T-cell (primary cell): Measurements from ENCODE around the gene TMEM9. TPM values are rescaled to one million over a fixed set of nuclear protein-coding genes. Genes with fewer than 3 reads are reported as not detected.

ENCODE experiments used
- ATAC-seq, 4 experiments: fragments of 200-7000 bp in 3 of 4; fragments of 150-1000 bp in 1 of 4; cut with Tn5 transposase; replicated peaks in 1 of 4; 1 replicate in 3 of 4; 2 replicates in 1 of 4; pipeline ENCODE4 v1.10.0; 2021; ENCODE audit warnings: moderate library complexity in 3 of 4, mild to moderate bottlenecking in 2 of 4, moderate number of reproducible peaks in 1 of 4
- CTCF ChIA-PET, 2 donors: fragments of 300-600 bp; sonication (Branson Sonifier 250); formaldehyde crosslinking; loops; one replicate each; lab custom pipeline; 2022; ENCODE audit warnings: antibody characterized with exemption in 2 of 2; lab: Charles Lee
- POLR2A ChIA-PET, 2 donors: fragments of 300-600 bp; sonication (Branson Sonifier 250); formaldehyde crosslinking; loops; one replicate each; lab custom pipeline; 2022; ENCODE audit warnings: antibody characterized with exemption in 2 of 2; lab: Charles Lee
- DNase-seq, 35 experiments: peaks; one replicate each; pipeline versions ENCODE4 v3.0.0 to v3.0.0-alpha.2; 2013 to 2023
- H3K27ac ChIP-seq: one replicate; pipeline ENCODE4 v1.5.1; 2013; ENCODE audit warnings: low read length
- H3K27me3 ChIP-seq, 2 experiments: replicated peaks in 1 of 2; 1 replicate in 1 of 2; 2 replicates in 1 of 2; pipeline versions ENCODE4 v1.6.1 to v1.7.0; 2013; ENCODE audit warnings: low read length in 1 of 2, mixed read lengths in 1 of 2; ENCODE audit not compliant: control insufficient read depth in 2 of 2, insufficient read depth in 2 of 2; ENCODE audit errors: extremely low read depth in 1 of 2
- H3K36me3 ChIP-seq, 2 donors: 1 replicate in 1 of 2; 2 replicates in 1 of 2; pipeline versions ENCODE4 v1.6.1 to v1.7.0; 2013; ENCODE audit warnings: low read length in 1 of 2; ENCODE audit not compliant: control insufficient read depth in 2 of 2, insufficient read depth in 1 of 2; ENCODE audit errors: extremely low read depth in 1 of 2
- H3K4me1 ChIP-seq, 2 experiments: 1 replicate in 1 of 2; 2 replicates in 1 of 2; pipeline versions ENCODE4 v1.6.1 to v1.7.0; 2013; ENCODE audit warnings: low read length in 2 of 2, mixed read lengths in 1 of 2; ENCODE audit not compliant: insufficient read depth in 2 of 2, control insufficient read depth in 1 of 2; ENCODE audit errors: extremely low read depth in 1 of 2
- H3K4me3 ChIP-seq, 2 donors: 1 replicate in 1 of 2; 2 replicates in 1 of 2; pipeline versions ENCODE4 v1.5.1 to v1.7.0; 2013; ENCODE audit warnings: mild to moderate bottlenecking in 2 of 2, low read length in 1 of 2, moderate library complexity in 1 of 2; ENCODE audit not compliant: control insufficient read depth in 1 of 2; ENCODE audit errors: extremely low read depth in 1 of 2
- H3K9me3 ChIP-seq: 2 replicates; pipeline ENCODE4 v1.7.0; 2013
- H3K27ac Mint-ChIP-seq, 2 donors: one replicate each; pipeline ENCODE4 v1.8.0; 2020 to 2021; ENCODE audit warnings: mild to moderate bottlenecking in 2 of 2, mixed read lengths in 2 of 2
- H3K27me3 Mint-ChIP-seq, 2 donors: one replicate each; pipeline ENCODE4 v1.8.0; 2021 to 2022; ENCODE audit warnings: mixed read lengths in 2 of 2
- H3K36me3 Mint-ChIP-seq: one replicate; pipeline ENCODE4 v1.8.0; 2021; ENCODE audit warnings: mixed read lengths
- H3K4me1 Mint-ChIP-seq, 3 donors: one replicate each; pipeline ENCODE4 v1.8.0; 2020 to 2022; ENCODE audit warnings: mixed read lengths in 3 of 3, mild to moderate bottlenecking in 1 of 3
- H3K4me3 Mint-ChIP-seq, 3 donors: one replicate each; pipeline ENCODE4 v1.8.0; 2020 to 2022; ENCODE audit warnings: mild to moderate bottlenecking in 3 of 3, mixed read lengths in 3 of 3, moderate library complexity in 3 of 3
- H3K9me3 Mint-ChIP-seq, 3 donors: one replicate each; pipeline ENCODE4 v1.8.0; 2020 to 2022; ENCODE audit warnings: mixed read lengths in 3 of 3
- WGBS: methylation state at CpG from one replicate; pipeline ENCODE4 v1.1.5; 2013; ENCODE audit warnings: missing lambda C conversion rate; ENCODE audit not compliant: insufficient coverage; 5-methylcytosine and 5-hydroxymethylcytosine counted together
- total RNA-seq, 35 experiments: library from RNA in 6 of 35; stranded (reverse) in 6 of 35; fragments of 120-200 nt in 1 of 35; gene quantifications; one replicate each; pipeline versions ENCODE4 v1.2.1 to v1.2.4 and lab custom pipeline; 2013 to 2026

TMEM9 gene
- total RNA-seq, 5 donors from 2014 or later (not counting 1 experiment from before 2014, with no cell fraction given): 15.5 to 22.2 (median 17.7) TPM

GRCh38 chr1:201171063-201172036, 17.1 kb upstream of the TMEM9 start:
- Mint-ChIP-seq H3K4me3 (peak overlapping the region; percentile 79 to 84 (median 81)), H3K27ac (peak overlapping the region in 1 of 2 donors; percentile 66), H3K9me3 (no peaks in the 10 kb centered on the region), H3K4me1 (peaks cover 6 to 16% (median 8%) of the 10 kb centered on the region in 3 donors), H3K27me3 (peaks cover 5 to 15% of the 10 kb centered on the region in 2 donors), H3K36me3 (no peaks in the 10 kb centered on the region)
- no peaks in the 10 kb centered on the region for H3K9me3 ChIP-seq
- ATAC-seq (peak; percentile 49 to 60 (median 57)), DNase-seq (peak in 28 of 35 experiments; percentile 3 to 64 (median 22))
- 7% methylated on average over 44 of the region's 48 CpGs for WGBS
- ChIA-PET CTCF (interaction anchor here (0.7 to 1.6 kb wide), 4 partner anchors 12 to 1028 kb away, joined by 5 to 16 read pairs (median 5); partner anchors contain the start of gene TMEM9 (in 1 of the 2)), POLR2A (no interaction called here)
- H3K4me3 ChIP-seq: peak overlapping the region; percentile 57 to 88
- peaks cover 4 to 22% of the 10 kb centered on the region in 2 experiments for H3K27me3 ChIP-seq
- peaks cover 0 to 18% of the 10 kb centered on the region in 2 experiments for H3K4me1 ChIP-seq
- no peaks in the 10 kb centered on the region for H3K36me3 ChIP-seq
- H3K27ac ChIP-seq: peak overlapping the region; percentile 10

GRCh38 chr1:201170533-201171062, 16.3 kb upstream of the TMEM9 start:
- Histone ChIP-seq H3K36me3 (no peaks in the 10 kb centered on the region), H3K4me3 (peak overlapping the region; percentile 57 to 88), H3K9me3 (no peaks in the 10 kb centered on the region), H3K27me3 (peaks cover 4 to 15% of the 10 kb centered on the region in 2 experiments), H3K27ac (peak overlapping the region; percentile 10), H3K4me1 (peaks cover 0 to 18% of the 10 kb centered on the region in 2 experiments)
- ChIA-PET CTCF (interaction anchor here in 1 of 2 donors (1.4 to 1.6 kb wide), 3 partner anchors 11 to 17 kb away, joined by 5 read pairs; partner anchors contain the start of gene TMEM9), POLR2A (no interaction called here)
- Mint-ChIP-seq H3K4me1 (peaks cover 6 to 16% (median 8%) of the 10 kb centered on the region in 3 donors), H3K27ac (peak overlapping the region; percentile 53 to 66), H3K27me3 (peaks cover 5 to 15% of the 10 kb centered on the region in 2 donors), H3K36me3 (no peaks in the 10 kb centered on the region), H3K4me3 (peak overlapping the region; percentile 79 to 84 (median 81)), H3K9me3 (no peaks in the 10 kb centered on the region)
- WGBS: 20% methylated on average over 18 of the region's 26 CpGs
- ATAC-seq (peak; percentile 85 to 94 (median 92)), DNase-seq (peak; percentile 43 to 77 (median 57))

- peaks cover 4 to 15% of the 10 kb centered on the region in 2 experiments for H3K27me3 ChIP-seq
- WGBS: 100% methylated on average over 1 of the region's 2 CpGs
- ATAC-seq (no peak), DNase-seq (no peak)
- no peaks in the 10 kb centered on the region for H3K9me3 Mint-ChIP-seq
- H3K4me1 ChIP-seq: peaks cover 0 to 18% of the 10 kb centered on the region in 2 experiments
- peak overlapping the region; percentile 28 to 81 (median 79) for H3K4me3 Mint-ChIP-seq
- ChIA-PET CTCF (interaction anchor here in 1 of 2 donors (1.2 kb wide), 1 partner anchor 15 kb away, joined by 9 read pairs; no protein-coding TSS in a partner anchor), POLR2A (no interaction called here)
- H3K27me3 Mint-ChIP-seq: peaks cover 5 to 12% of the 10 kb centered on the region in 2 donors
- H3K36me3 ChIP-seq: no peaks in the 10 kb centered on the region
- no peak overlapping the region for H3K4me3 ChIP-seq
- H3K27ac Mint-ChIP-seq: peak overlapping the region in 1 of 2 donors; percentile 53
- H3K27ac ChIP-seq: no peak overlapping the region
- no peaks in the 10 kb centered on the region for H3K9me3 ChIP-seq
- no peaks in the 10 kb centered on the region for H3K36me3 Mint-ChIP-seq
- H3K4me1 Mint-ChIP-seq: peaks cover 6 to 16% (median 8%) of the 10 kb centered on the region in 3 donors
Measured at GRCh38 chr1:201169971-201170532, 15.8 kb upstream of the TMEM9 start.

- H3K27me3 Mint-ChIP-seq: peaks cover 5 to 10% of the 10 kb centered on the region in 2 donors
- POLR2A ChIA-PET: no interaction called here
- no peaks in the 10 kb centered on the region for H3K36me3 Mint-ChIP-seq
- no peak for DNase-seq
- no peaks in the 10 kb centered on the region for H3K9me3 Mint-ChIP-seq
- ATAC-seq: no peak
- H3K27ac Mint-ChIP-seq: no peak overlapping the region
- WGBS: no CpG with 5 or more reads among the region's 3 CpGs
- Histone ChIP-seq H3K4me3 (no peak overlapping the region), H3K9me3 (no peaks in the 10 kb centered on the region), H3K36me3 (no peaks in the 10 kb centered on the region), H3K4me1 (peaks cover 0 to 18% of the 10 kb centered on the region in 2 experiments), H3K27ac (no peak overlapping the region), H3K27me3 (peaks cover 4 to 15% of the 10 kb centered on the region in 2 experiments)
- H3K4me1 Mint-ChIP-seq: peaks cover 6 to 16% (median 8%) of the 10 kb centered on the region in 3 donors
- CTCF ChIA-PET: interaction anchor here (0.7 to 1.2 kb wide), 2 partner anchors 10 to 14 kb away, joined by 4 to 9 read pairs; no protein-coding TSS in a partner anchor
- H3K4me3 Mint-ChIP-seq: no peak overlapping the region
Measured at GRCh38 chr1:201169203-201169602, 14.9 kb upstream of the TMEM9 start.

GRCh38 chr1:201167041-201167991, 13.0 kb upstream of the TMEM9 start:
- peaks cover 0 to 18% of the 10 kb centered on the region in 2 experiments for H3K4me1 ChIP-seq
- DNase-seq: no peak
- no peak overlapping the region for H3K27ac ChIP-seq
- no peaks in the 10 kb centered on the region for H3K36me3 Mint-ChIP-seq
- H3K4me1 Mint-ChIP-seq: peaks cover 6 to 16% (median 8%) of the 10 kb centered on the region in 3 donors
- 83% methylated on average over 6 of the region's 13 CpGs for WGBS
- no peak overlapping the region for H3K4me3 ChIP-seq
- peaks cover 4 to 9% of the 10 kb centered on the region in 2 experiments for H3K27me3 ChIP-seq
- peaks cover 0 to 5% of the 10 kb centered on the region in 2 donors for H3K27me3 Mint-ChIP-seq
- H3K36me3 ChIP-seq: no peaks in the 10 kb centered on the region
- H3K9me3 Mint-ChIP-seq: no peaks in the 10 kb centered on the region
- ChIA-PET CTCF (no interaction called here), POLR2A (interaction anchor here in 1 of 2 donors (0.5 kb wide), 1 partner anchor 12 kb away, joined by 3 read pairs; no protein-coding TSS in a partner anchor)
- H3K9me3 ChIP-seq: no peaks in the 10 kb centered on the region
- no peak for ATAC-seq
- no peak overlapping the region for H3K4me3 Mint-ChIP-seq
- no peak overlapping the region for H3K27ac Mint-ChIP-seq
